NCI-H1092 treated with DMSO at 0.1 percent for 48 hours (cell line): Measurements from ENCODE around the gene ALDH1A3.
"Not testable (repeated sequence)": the region's sequence is repeated elsewhere in the genome, so short reads cannot be mapped to it uniquely, and the experiment has no call there.

ENCODE experiments used
- DNase-seq: peaks from one replicate; lab custom pipeline; 2025; lab: John Stamatoyannopoulos, UW

ALDH1A3 gene

DNA sequence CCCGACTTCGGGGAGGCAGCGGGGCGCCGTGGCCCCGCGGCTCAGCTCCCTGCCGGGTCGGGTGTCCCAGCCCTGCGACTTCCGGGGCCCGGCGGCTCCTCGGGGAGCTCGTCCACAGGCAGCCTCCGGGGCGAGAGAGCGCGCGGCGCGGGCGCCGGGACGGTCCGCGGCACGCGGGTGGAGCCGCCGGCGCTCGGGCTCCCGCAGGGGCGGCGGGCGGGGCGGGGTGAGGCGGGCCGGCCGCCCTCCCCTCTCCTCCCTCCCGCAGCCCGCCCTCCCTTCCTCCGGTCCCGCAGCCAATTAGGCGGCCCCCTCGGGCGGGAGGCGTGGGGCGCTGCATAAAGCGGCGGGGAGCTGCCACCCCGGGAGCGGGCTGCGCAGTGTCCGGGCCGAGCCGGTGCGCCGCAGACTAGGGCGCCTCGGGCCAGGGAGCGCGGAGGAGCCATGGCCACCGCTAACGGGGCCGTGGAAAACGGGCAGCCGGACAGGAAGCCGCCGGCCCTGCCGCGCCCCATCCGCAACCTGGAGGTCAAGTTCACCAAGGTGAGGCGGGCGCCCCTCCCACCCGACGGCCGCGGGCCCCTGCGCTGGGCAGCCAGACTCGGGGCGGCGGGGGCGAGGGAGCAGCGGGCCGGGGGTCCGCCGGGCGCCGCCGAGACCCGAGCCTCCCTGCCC lies at the start of gene ALDH1A3:
Gene ALDH1A3, plus strand, starts transcription at position 368 of the 675 bp plus-strand sequence. Its CDS starts 77 bp downstream, at position 445.
- no peak for DNase-seq

DNA sequence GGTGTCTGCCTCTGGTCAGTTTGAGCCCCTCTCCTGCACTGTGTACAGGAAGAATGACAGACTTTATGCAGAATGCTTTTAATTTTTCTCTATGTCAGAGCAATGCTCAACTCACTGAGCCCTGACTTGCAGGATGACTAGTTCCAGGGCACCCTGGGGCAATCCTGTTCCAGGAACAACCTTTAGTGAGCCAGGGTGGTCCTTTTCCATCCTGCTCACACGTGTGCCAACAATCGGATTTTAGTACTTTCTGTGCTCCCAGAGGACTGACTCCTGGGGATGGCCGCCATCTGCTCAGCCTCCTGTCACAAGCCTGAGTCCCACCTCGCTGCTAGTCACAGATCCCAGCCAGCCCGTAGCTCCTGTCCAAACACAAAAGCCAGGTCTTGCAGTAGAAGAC lies 48.2 kb upstream of the ALDH1A3 start:
- DNase-seq = no peak

DNA sequence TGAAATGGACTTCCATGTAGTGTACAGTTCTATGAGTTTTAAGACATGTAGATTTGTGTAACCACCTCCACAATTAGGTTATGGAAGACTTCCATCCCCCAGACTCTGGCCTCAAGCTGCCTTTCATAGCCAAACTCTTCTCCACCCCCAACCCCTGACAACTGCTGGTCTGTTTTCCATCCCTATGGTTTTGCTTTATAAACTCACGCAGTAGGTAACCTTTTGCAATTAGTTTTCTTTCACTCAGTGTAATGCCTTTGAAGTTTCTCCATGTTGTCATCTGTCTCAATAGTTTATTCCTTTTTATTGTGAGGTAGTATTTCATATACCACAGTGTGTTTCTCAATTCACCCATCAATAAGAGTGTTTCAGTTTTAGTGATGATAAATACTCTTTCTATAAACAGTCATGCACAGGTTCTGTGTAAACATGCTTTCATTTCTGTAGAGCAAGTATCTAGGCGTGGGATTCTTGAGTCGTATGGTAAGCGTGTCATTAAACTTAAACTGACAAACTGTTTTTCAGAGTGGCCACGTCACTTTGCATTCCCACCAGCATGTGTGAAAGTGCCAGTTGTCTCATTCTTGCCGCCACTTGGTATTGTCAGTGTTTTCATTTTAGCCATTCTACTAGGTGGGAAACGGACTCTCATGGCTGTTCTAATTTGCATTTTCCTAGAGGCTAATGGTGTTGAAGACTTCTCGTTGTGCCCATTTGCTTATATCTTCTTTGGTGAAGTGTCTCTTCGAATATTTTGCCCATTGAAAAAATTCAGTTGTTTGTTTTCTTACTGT lies 47.3 kb upstream of the ALDH1A3 start:
- DNase-seq = no peak

- DNase-seq = no peak
Measured at GRCh38 chr15:100833417-100834389, 45.9 kb upstream of the ALDH1A3 start.

GRCh38 chr15:100834731-100835130 lies 44.9 kb upstream of the ALDH1A3 start:
- DNase-seq = no peak

GRCh38 chr15:100835636-100836035 lies 44.0 kb upstream of the ALDH1A3 start:
- DNase-seq = no peak

GRCh38 chr15:100836501-100836900 lies 43.1 kb upstream of the ALDH1A3 start:
- DNase-seq = no peak

- no peak for DNase-seq
Measured at GRCh38 chr15:100841426-100841825, 38.2 kb upstream of the ALDH1A3 start.

DNA sequence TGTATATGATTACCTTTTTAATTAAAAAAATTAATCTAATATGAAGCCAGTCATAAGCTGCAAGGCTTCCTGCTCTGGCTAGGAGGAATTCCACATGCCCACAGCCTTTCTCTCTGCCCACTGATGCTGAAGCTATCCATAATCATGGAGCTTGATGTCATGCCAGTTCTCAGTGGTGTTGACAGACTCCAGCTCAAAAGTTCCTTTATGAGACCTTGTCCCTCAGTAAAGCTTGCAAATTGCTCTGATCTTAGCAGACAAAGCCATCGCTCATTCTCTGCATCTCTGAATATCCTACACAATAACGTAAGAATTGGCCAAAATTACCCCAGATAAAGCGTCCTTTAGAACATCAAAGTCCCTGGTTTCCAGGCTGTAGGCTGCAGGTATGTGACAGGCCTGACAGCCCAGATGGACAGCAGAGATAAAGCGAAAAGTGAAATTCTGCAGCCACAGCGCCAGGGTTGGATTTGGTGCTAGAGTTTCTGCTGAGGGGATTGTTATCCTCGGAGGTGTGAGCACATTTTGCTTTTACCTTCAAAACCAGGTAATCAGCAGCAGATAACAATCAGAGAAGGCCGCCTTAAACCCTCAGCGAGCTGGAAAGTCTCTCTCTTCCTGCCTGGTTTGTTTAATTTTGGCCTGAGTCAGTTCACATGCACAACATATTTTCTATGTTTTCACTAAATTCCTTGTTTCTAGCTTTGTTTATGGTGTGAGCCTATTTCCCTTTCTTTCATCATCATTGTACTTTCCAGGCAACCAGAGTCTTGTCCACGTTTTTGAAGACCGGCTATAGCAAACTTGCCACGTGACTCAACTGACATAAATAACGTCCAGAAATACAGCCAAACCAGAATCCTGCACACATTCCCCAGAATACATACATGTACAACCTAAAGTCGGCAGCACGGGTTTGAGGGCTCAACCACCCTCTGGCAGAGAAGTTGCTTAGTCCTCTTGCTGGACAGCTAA lies 36.6 kb upstream of the ALDH1A3 start:
- DNase-seq = no peak

- DNase-seq = no peak
Measured at GRCh38 chr15:100844167-100844566, 35.5 kb upstream of the ALDH1A3 start.

- DNase-seq = no peak
Measured at GRCh38 chr15:100844778-100845177, 34.9 kb upstream of the ALDH1A3 start.

- DNase-seq = no peak
Measured at GRCh38 chr15:100847194-100847593, 32.4 kb upstream of the ALDH1A3 start.

DNA sequence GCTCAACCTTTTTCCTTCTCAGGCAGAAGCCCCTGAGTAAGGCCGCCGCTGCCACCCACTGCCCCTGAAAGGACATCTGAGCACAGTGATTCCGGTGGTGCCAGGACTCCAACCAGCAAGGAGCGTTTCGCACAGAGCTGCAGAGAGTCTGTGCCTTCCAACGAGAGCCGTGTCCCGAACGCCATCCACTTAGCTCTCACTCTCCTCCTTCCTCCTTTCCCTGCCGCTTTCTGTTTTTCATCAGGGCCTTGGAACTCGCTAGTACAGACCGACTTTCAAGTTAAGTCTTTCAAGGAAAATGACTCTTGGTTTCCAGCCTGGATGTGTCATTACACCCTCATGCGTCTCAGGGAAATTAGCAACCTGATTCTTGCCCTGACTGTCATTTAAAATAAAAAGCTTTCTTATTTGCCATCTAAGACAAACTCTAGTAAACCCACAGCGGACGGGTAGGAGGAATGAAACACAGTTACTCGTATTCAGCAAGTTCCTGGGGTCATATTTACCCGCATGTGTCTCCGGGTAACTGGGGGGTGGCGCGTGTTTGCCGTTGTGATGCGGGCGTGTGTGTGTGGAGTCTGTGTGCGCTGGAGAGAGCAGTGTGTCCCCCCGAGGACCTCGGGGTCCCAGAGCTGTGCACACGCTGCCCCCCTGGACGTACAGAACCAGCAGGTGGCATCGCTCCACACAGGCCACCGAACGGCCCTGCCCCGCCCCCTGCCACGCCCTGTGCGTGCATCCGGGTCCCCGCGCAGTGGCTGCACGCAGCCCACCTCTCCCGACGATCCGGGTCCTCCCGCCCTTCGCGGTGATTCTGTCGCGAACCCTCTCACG lies 30.4 kb upstream of the ALDH1A3 start:
- peak; percentile 39 for DNase-seq

DNA sequence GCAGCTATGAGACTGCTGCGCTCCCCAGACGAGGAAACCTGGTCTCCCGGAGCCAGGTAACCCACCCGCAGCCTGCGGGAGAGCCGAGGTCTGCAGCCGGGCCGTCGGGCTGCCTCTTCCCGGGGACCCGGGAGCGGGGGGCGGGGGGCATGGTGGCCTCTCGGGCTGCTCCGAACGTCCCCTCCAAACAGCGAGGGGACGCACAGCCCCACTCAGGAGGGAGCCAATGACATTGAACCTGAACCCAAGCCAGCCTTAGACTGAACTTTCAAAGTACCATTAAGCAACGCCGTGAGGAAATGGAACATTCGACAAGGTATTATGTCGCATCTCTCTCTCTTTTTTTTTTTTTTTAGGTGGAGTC lies 29.8 kb upstream of the ALDH1A3 start:
- no peak for DNase-seq

DNA sequence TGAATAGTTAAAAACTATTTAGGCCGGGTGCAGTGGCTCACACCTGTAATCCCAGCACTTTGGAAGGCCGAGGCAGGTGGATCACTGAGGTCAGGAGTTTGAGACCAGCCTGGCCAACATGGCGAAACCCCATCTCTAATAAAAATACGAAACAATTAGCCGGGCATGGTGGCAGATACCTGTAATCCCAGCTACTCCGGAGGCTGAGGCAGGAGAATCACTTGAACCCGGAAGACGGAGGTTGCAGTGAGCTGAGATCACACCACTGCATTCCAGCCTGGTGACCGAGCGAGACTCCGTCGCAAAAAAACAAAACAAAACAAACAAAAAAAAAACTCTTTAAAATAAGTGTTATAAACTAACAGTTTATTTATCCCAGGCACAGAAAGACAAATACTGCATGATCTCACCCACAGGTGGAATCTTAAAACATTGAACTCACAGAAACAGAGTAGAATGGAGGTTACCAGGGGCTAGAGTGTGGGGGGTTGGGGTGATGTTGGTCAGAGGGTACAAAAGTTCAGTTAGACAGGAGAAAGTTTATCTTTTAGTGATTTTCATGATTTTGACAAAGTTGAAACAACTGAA lies 28.1 kb upstream of the ALDH1A3 start:
- not testable (repeated sequence) for DNase-seq

- DNase-seq = no peak
Measured at GRCh38 chr15:100852630-100853029, 27.0 kb upstream of the ALDH1A3 start.

GRCh38 chr15:100853676-100854440 lies 25.8 kb upstream of the ALDH1A3 start:
- DNase-seq = no peak

DNA sequence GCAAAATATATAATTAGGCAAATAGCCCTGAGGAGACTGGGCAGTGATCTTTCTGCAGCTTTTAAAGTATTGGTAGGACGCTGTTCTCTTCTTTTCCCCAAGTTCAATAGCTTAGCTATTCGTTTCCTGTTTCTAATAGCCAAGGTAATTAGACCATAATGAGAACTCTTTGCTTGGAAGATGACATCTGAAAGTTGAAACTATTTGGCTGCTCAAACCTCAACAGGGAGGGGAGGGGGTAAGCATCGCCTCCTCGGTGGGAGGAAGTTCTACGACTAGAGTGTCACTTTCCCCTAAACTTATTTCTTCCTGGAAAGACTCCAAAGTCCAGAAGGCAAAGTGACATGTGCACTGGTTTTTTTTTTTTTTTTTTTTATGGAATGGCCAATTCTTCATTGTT lies 22.8 kb upstream of the ALDH1A3 start:
- DNase-seq = no peak

DNA sequence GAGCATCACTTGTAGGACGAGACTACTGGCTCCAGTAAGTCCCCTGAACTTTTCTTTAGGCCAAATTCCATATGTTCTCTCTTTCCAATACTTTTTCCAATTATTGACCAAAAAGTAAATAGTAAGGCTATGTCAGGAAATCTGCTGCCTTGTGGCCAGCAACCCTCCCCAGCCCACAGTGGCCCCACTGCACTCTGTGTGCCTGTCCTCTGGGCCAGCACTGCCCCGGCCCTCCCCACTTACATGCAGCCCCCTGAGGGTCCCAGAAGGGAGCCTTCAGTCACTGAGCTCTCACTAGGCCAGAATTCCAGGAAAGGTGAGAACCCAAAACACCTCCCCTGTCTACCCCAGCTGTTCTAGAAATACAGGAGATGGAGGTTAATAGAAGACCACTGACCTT lies 21.3 kb upstream of the ALDH1A3 start:
- DNase-seq = no peak
